CD4-positive, alpha-beta T cell treated with Interleukin-6 for 4 hours (primary cell): ENCODE measurements around the gene CREB5.

Experiments
- DNase-seq: peaks from one replicate; pipeline ENCODE4 v3.0.0-alpha.2; 2020; ENCODE audit warnings: mixed read lengths

The CREB5 gene

GRCh38 chr7:28554802-28555471 is 142.6 kb downstream of the CREB5 start:
- DNase-seq, result no peak

- DNase-seq, result no peak
These were observed 143.7 kb downstream of the CREB5 start for GRCh38 chr7:28556025-28556424.

- DNase-seq, result no peak
These were observed 144.4 kb downstream of the CREB5 start for GRCh38 chr7:28556671-28557070.

GRCh38 chr7:28558236-28558635 is 145.9 kb downstream of the CREB5 start:
- no peak for DNase-seq

- peak; percentile 55 for DNase-seq
These were observed 148.4 kb downstream of the CREB5 start for GRCh38 chr7:28560767-28561166.

- no peak for DNase-seq
These were observed 151.7 kb downstream of the CREB5 start for GRCh38 chr7:28564033-28564432.

GRCh38 chr7:28564755-28565374 is 152.5 kb downstream of the CREB5 start:
- DNase-seq, result no peak

- DNase-seq, result no peak
These were observed 153.7 kb downstream of the CREB5 start for GRCh38 chr7:28565980-28566379.

GRCh38 chr7:28570113-28570969 is 158.0 kb downstream of the CREB5 start:
- no peak for DNase-seq

GRCh38 chr7:28570970-28571288 is 158.6 kb downstream of the CREB5 start:
- no peak for DNase-seq

- DNase-seq, result no peak
These were observed 159.1 kb downstream of the CREB5 start for GRCh38 chr7:28571405-28571804.

- no peak for DNase-seq
These were observed 160.2 kb downstream of the CREB5 start for GRCh38 chr7:28572321-28573058.

- DNase-seq, result no peak
These were observed 160.8 kb downstream of the CREB5 start for GRCh38 chr7:28573059-28573553.

GRCh38 chr7:28573651-28574301 is 161.5 kb downstream of the CREB5 start:
- no peak for DNase-seq

GRCh38 chr7:28575241-28575643 is 162.9 kb downstream of the CREB5 start:
- no peak for DNase-seq

- no peak for DNase-seq
These were observed 164.3 kb downstream of the CREB5 start for GRCh38 chr7:28576656-28577055.

- no peak for DNase-seq
These were observed 167.3 kb downstream of the CREB5 start for GRCh38 chr7:28579571-28579970.

GRCh38 chr7:28580665-28581064 is 168.3 kb downstream of the CREB5 start:
- no peak for DNase-seq

- DNase-seq, result no peak
These were observed 169.0 kb downstream of the CREB5 start for GRCh38 chr7:28581351-28581750.

GRCh38 chr7:28582226-28582625 is 169.9 kb downstream of the CREB5 start:
- no peak for DNase-seq

GRCh38 chr7:28584235-28584634 is 171.9 kb downstream of the CREB5 start:
- no peak for DNase-seq

GRCh38 chr7:28586736-28587135 is 174.4 kb downstream of the CREB5 start:
- no peak for DNase-seq

- no peak for DNase-seq
These were observed 174.9 kb downstream of the CREB5 start for GRCh38 chr7:28587211-28587610.
